Tibial nerve (tissue), 4 donors: ENCODE results near the gene FGF10. TPM values are rescaled to one million over a fixed set of nuclear protein-coding genes. Genes with fewer than 3 reads are reported as not detected.

Experiments used
- DNase-seq, 2 donors: peaks; one replicate each; pipeline ENCODE4 v3.0.0-alpha.2; 2019; ENCODE audit warnings: low spot score in 2 of 2
- H3K27ac ChIP-seq, 4 donors: fragments of 200-600 bp; sonication (generic) in 3 of 4; one replicate each; pipeline ENCODE4 v1.5.1; 2017 to 2019; ENCODE audit warnings: mild to moderate bottlenecking in 1 of 4
- H3K27me3 ChIP-seq, 2 donors: fragments of 200-600 bp; sonication (generic) in 1 of 2; one replicate each; pipeline versions ENCODE4 v1.5.1 to v1.6.0; 2017 to 2019
- H3K36me3 ChIP-seq, 3 donors: fragments of 200-600 bp; sonication (generic); one replicate each; pipeline ENCODE4 v1.5.1; 2018 to 2019
- H3K4me1 ChIP-seq, 4 donors: fragments of 200-600 bp; sonication (generic) in 3 of 4; one replicate each; pipeline ENCODE4 v1.5.1; 2017 to 2019
- H3K4me3 ChIP-seq, 4 donors: fragments of 200-600 bp; sonication (generic) in 3 of 4; one replicate each; pipeline ENCODE4 v1.5.1; 2017 to 2019; ENCODE audit warnings: mild to moderate bottlenecking in 1 of 4, moderate library complexity in 1 of 4
- H3K9me3 ChIP-seq, 4 donors: fragments of 200-600 bp; sonication (generic) in 3 of 4; one replicate each; pipeline ENCODE4 v1.5.1; 2017 to 2019
- CTCF ChIP-seq, 5 experiments: fragments of 200-600 bp in 3 of 5; fragments of 450-650 bp in 2 of 5; sonication (generic) in 3 of 5; IDR thresholded peaks; one replicate each; pipeline ENCODE4 v1.5.1; 2016 to 2019; ENCODE audit warnings: antibody characterized with exemption in 5 of 5, mild to moderate bottlenecking in 3 of 5, moderate library complexity in 2 of 5
- EP300 ChIP-seq, 2 donors: sonication (generic); formaldehyde crosslinking; IDR thresholded peaks; one replicate each; pipeline ENCODE4 v1.6.1; 2017; ENCODE audit warnings: antibody characterized with exemption in 2 of 2, mild to moderate bottlenecking in 1 of 2
- POLR2A ChIP-seq, 2 donors: fragments of 450-650 bp; IDR thresholded peaks; one replicate each; pipeline ENCODE4 v1.6.1; 2017; ENCODE audit warnings: antibody characterized with exemption in 2 of 2, mild to moderate bottlenecking in 2 of 2, moderate library complexity in 2 of 2
- WGBS, 2 donors: methylation state at CpG; one replicate each; pipeline ENCODE4 v1.1.5; 2018; 5-methylcytosine and 5-hydroxymethylcytosine counted together
- total RNA-seq, 4 donors: library from RNA; depleted of rRNA; stranded (reverse); fragments of >200 nt; gene quantifications; one replicate each; pipeline ENCODE4 v1.1.0, GENCODE V29; 2016

FGF10 gene
- total RNA-seq, 4 donors from 2014 or later = 9.2 to 16.0 (median 12.9) TPM

GRCh38 chr5:44257653-44258365 lies 131.4 kb downstream of the FGF10 start:
- H3K36me3 ChIP-seq = no peaks in the 10 kb centered on the region
- H3K27ac ChIP-seq = no peak overlapping the region
- peaks cover 0 to 6% (median 0%) of the 10 kb centered on the region in 4 donors for H3K4me1 ChIP-seq
- WGBS, 2 donors = 47% methylated on average over 4 of the region's 4 CpGs
- no peaks in the 10 kb centered on the region for H3K9me3 ChIP-seq
- H3K27me3 ChIP-seq = no peaks in the 10 kb centered on the region
- no peak for DNase-seq
- no peak overlapping the region for H3K4me3 ChIP-seq
- TF ChIP-seq CTCF (IDR thresholded peaks at IDR 0.05) (no peak), EP300 (IDR thresholded peaks at IDR 0.05) (no peak), POLR2A (IDR thresholded peaks at IDR 0.05) (no peak)

- Histone ChIP-seq H3K9me3 (no peaks in the 10 kb centered on the region), H3K36me3 (no peaks in the 10 kb centered on the region), H3K27me3 (no peaks in the 10 kb centered on the region), H3K4me3 (no peak overlapping the region), H3K4me1 (peaks cover 0 to 6% (median 0%) of the 10 kb centered on the region in 4 donors), H3K27ac (no peak overlapping the region)
- no peak for DNase-seq
- WGBS, 2 donors = 79 to 89% methylated on average over 3 of the region's 3 CpGs
- no peak for TF ChIP-seq EP300 (IDR thresholded peaks at IDR 0.05)
- no peak for TF ChIP-seq CTCF (IDR thresholded peaks at IDR 0.05)
- TF ChIP-seq POLR2A (IDR thresholded peaks at IDR 0.05) = no peak
Observed at GRCh38 chr5:44257221-44257620, 132.0 kb downstream of the FGF10 start.
